Measurements from ENCODE around the gene ADAM8.
"Not testable (repeated sequence)": the region's sequence is repeated elsewhere in the genome, so short reads cannot be mapped to it uniquely, and the experiment has no call there.

Gene ADAM8

DNA sequence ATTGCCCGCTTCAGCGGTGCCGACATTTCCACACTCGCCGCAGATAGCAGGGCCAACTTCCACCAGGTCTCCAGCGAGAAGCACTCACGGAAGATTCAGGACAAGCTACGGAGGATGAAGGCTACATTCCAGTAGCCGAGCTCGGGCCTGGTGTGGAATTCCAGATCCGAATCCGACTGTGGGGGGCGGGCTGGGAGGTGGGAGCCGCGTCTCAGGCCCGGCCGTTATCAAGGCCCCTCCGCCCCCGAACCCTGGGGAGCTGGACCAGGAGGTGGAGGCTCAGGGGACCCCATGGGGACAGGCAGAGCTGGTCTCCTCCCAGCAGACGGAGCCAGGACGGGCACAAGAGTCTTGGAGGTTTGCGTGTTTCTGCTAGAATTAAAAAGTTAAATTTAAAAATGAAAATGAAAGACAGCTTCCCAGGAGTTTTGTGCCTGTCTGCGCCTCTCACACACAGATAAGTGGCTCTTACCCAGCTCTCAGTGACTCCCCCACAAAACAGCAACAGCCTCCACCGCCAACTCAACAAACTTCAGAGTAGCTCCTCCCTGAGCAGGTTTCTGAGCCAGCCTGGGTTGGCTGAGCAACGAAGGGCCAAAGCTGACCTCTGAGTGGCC lies 51.8 kb downstream of the ADAM8 start:
- no peak for TF ChIP-seq ZNF274 (IDR thresholded peaks at IDR 0.05; ENCODE audit: low read depth, low read length)
- H3K4me3 ChIP-seq (ENCODE audit: low read length) = no peak overlapping the region

DNA sequence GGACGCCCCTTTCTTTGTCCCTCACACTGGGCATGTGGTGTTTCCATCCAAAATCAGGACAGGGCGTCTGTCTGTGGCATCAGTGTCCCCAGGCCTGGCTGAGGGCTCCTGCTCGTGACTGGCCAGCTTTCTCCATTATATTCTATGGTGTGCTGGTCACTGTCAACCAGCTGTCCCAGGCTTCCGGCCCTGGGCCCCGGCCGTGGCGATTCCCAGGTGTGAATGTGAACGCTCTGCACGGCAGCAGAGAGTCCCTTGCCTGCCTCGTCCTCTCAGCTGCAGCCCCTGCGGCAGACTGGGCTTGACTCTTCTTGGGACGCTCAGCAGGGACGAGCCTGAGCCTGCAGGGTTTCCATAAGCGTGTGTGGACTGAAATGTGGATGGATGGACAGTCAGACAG lies 52.6 kb downstream of the ADAM8 start:
- TF ChIP-seq ZNF274 (IDR thresholded peaks at IDR 0.05; ENCODE audit: low read depth, low read length) = no peak
- H3K4me3 ChIP-seq (ENCODE audit: low read length) = no peak overlapping the region

DNA sequence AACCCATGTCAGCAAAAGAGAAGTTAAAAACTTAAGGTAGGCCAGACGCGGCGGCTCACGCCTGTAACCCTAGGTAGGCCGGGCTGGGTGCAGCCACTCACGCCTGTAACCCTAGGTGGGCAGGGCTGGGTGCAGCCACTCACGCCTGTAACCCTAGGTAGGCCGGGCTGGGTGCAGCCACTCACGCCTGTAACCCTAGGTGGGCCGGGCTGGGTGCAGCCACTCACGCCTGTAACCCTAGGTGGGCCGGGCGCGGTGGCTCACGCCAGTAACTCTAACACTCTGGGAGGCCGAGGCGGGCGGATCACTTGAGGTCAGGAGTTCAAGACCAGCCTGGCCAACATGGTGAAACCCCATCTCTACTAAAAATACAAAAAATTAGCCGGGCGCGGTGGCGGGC lies 54.9 kb downstream of the ADAM8 start:
- not testable (repeated sequence) for H3K4me3 ChIP-seq (ENCODE audit: low read length)

DNA sequence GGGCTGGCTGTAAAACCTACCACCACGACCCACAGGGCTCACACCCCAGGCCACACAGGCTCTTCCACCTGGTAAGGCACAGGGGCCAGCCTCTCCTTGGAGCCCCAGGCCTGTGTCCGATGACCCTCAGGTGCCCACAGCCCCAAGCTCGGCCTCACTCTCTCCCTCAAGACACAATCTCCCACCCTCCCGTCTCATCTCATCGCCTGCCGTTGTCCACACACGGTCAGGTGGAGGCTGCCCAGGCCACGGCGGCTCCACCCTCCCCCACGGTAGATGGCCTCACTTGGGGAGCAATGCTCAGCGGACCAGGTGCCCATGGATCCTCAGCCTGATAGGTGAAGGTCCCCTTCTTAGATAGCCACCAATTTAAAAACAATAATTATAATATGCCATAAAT lies 55.3 kb downstream of the ADAM8 start:
- no peak for TF ChIP-seq ZNF274 (IDR thresholded peaks at IDR 0.05; ENCODE audit: low read depth, low read length)
- no peak overlapping the region for H3K4me3 ChIP-seq (ENCODE audit: low read length)

DNA sequence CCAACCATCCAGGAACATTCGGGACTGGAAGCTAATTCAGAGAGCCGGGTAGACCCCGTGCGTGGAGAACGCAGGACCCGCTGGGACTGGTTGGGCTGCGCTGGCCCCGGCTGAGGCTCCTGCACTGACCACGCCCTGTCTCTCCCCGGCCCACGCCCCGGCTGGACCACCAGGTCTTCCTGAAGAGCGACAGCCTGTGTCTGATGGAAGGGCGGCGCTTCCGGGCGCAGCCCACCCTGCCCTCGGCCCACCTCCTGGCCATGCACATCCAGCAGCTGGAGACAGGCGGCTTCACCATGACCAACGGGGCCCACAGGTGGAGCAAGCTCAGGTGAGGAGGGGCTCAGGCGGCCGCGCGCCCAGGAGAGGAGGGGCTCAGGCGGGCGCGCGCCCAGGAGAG lies 56.9 kb downstream of the ADAM8 start:
- no peak for TF ChIP-seq ZNF274 (IDR thresholded peaks at IDR 0.05; ENCODE audit: low read depth, low read length)
- no peak overlapping the region for H3K4me3 ChIP-seq (ENCODE audit: low read length)

DNA sequence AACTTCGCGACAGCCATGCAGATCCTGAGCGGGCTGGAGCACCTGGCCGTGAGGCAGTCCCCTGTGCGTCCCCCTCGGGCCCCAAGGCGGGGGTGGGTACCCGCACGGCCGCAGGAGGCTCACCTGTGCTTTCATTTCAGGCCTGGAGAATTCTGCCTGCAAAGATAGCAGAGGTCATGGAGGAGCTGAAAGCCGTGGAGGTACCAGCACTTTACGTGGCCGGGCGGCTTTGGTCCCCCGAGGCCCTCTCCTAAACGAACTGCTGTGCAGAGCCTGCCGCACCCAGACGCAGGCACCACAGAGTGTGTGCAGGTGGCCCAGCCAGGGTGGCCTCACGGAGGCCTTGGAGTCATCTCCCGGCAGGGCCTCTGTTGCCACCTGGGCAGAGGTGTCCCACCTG lies 57.8 kb downstream of the ADAM8 start:
- no peak overlapping the region for H3K4me3 ChIP-seq (ENCODE audit: low read length)
- TF ChIP-seq ZNF274 (IDR thresholded peaks at IDR 0.05; ENCODE audit: low read depth, low read length) = no peak

DNA sequence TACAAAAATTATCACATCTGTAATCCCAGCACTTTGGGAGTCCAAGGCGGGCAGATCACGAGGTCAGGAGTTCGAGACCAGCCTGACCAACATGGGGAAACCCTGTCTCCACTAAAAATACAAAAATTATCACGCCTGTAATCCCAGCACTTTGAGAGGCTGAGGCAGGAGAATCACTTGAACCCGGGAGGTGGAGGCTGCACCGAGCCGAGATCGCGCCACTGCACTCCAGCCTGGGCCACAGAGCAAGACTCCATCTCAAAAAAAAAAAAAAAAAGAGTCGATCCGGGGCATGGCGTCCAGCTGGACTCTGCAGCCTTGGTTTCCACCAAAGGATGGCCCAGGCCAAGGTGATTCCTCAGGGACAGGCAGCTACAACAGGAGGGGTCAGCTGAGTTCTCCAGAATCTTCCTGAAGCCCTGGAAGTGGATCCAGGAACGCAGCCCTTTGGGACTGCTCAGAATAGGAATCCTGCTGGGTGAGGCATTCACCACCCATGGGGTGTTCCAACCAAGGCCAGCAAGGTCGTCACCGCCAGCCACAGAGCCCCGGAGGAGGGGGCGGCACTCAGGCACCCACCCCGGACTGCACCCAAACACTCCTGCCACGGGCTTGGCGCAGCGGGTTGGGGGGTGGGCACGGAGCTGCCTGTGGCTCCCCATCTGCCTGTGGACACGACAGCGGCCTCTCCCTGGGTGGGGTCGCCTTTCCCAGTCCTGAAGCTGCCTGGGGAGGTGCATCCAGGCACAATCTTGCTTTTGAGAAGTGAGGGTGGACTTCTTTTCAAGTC lies 58.7 kb downstream of the ADAM8 start:
- no peak for TF ChIP-seq ZNF274 (IDR thresholded peaks at IDR 0.05; ENCODE audit: low read depth, low read length)

DNA sequence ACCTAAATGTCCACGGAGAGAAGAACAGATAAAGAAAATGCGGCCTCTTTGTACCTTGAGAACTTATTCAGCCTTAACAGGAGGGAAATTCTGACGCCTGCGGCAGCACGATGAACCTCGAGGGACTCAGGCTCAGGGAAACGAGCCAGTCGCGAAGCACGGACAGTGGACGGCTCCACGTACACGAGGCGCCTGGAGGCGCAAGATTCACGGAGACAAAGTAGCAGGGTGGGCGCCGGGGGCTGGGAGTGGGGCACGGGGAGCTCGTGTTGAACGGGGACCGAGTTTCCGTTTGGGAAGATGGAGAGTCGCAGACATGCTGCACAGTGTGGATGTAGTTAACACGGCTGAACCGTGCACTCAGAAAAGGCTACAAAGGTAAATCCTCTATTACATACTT lies 59.9 kb downstream of the ADAM8 start:
- no peak overlapping the region for H3K4me3 ChIP-seq (ENCODE audit: low read length)
- TF ChIP-seq ZNF274 (IDR thresholded peaks at IDR 0.05; ENCODE audit: low read depth, low read length) = no peak

More for the DNA sequence above, 58.7 kb downstream of the ADAM8 start:
- H3K4me3 ChIP-seq (ENCODE audit: low read length) = no peak overlapping the region

DNA sequence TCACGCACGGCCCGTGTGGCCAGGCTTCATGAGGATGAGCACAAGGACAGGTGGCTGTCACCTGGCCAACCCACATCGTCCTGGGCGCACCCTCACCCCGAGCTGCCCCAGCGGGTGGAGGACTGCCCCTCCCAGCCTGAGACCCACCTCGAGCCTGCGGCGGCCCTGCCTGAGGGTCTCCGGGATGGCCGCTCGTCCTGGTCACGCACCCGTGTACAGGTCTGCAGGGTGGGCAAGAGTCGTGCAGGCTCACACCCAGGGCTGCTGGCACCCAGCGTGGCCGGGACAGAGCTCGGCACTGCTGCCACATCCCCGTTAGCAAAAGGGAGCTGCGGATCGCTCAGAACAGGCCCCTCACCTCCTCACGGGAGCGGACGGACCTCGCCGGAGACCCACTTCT lies 61.1 kb downstream of the ADAM8 start:
- H3K4me3 ChIP-seq (ENCODE audit: low read length) = no peak overlapping the region
- TF ChIP-seq ZNF274 (IDR thresholded peaks at IDR 0.05; ENCODE audit: low read depth, low read length) = no peak

DNA sequence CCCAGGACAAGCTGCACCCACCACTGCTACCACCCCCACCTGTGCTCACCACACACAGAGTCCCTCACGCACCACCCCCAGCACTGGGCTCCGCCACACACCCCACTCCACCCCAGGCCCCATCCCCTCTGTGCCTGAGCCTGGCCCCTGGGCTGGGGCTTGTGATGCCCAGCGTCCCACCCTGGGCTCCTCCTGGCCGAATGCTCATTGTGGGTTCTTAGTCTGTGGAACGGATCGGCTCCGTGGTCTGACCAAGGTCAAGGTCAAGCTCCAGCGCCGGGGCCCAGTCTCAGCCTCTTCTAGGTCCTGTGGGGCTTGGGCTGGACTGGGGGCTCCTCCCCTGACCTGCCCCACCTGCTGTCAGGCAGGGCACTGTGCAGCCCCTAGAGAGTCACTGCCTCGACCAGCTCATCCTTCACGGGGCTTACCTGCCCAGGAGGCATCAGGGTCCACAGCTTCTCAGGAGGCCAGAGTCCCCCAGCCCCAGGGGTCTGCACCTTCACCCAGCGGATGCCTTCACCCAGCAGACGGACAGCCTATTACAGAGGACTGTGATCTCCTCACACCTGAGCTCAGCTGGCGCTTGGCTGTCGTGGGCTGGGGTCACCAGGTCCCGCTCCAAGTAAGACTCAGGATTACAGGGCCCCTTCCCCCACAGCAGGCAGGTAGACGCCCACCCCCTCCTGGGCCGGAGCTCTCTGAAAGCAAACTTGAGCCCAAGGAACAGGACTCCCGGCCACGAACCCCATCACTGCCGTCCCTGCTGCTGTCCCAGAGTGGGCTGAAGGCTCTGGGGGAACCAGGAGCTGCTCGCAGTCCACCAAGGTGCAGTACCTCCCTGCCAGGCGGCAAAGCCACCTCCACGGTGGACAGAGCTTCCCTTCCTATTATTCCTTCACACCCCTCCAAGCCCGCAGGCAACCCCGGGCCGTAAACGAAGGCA lies 61.9 kb downstream of the ADAM8 start:
- H3K4me3 ChIP-seq (ENCODE audit: low read length) = no peak overlapping the region
- no peak for TF ChIP-seq ZNF274 (IDR thresholded peaks at IDR 0.05; ENCODE audit: low read depth, low read length)

DNA sequence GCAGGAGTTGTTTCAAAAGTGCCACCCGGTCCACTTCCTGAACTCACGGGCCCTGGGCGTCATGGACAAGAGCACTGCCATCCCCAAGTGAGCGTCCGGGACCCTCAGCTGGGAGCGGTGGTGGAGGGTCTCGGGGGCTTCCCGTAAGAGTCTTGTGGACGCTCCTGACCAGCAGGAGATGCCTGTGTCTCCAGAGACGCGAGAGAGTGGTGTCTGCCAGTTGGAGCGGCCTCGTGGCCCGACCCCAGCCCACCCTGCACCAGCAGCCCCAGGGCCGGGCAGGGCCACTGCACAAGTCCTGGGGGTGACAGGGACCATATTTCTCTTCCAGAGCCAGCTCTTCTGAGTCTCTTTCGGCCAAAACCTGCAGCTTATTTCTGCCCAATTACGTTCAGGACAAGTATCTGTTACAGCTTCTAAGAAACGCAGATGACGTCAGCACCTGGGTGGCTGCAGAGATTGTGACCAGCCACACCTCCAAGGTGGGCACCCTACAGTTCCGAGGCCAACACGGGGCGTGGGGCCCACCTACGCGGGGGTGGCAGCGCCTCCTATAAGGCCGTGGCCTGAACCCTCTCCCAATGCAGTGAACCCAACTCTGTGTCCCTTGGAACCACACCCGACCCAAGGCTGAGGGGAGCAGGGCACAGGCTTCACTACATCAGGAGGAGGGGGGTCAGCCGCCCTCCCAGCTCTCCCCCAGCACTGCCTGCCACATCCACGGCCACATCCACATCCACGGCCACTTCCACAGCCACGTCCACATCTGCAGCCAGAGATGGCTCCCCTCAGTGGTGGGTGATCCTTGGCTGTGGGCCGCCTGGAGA lies 62.8 kb downstream of the ADAM8 start:
- no peak for TF ChIP-seq ZNF274 (IDR thresholded peaks at IDR 0.05; ENCODE audit: low read depth, low read length)
- no peak overlapping the region for H3K4me3 ChIP-seq (ENCODE audit: low read length)

DNA sequence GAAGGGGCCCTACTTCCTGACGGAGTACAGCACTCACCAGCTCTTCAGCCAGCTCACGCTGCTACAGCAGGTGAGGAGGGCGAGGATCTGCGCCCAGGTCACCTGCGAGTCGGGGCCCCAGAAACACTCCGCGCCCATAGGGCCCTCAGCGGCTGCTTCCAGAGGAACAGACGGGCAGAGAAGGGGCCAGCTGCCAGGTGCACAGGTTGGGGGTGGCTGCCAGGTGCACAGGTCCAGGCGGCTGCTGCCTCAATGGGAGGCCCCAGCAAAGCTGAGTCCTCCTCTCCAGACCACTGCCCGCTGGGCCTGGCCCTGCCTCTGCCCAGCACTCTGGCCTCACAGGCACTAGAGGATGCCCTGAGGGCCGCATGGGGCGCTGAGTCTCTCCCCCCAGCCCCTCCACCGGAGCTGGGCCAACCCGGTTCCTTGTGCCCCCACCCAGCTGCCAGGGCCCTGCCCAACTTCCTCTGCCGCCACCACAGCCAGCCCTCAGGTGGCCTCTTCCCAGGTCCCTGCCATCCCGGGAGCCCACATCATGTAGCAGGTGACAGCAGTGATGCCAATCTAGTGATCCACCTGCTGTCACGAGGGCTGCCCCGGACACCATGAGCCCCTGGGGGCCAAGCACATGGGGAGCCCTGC lies 63.7 kb downstream of the ADAM8 start:
- TF ChIP-seq ZNF274 (IDR thresholded peaks at IDR 0.05; ENCODE audit: low read depth, low read length) = no peak
- H3K4me3 ChIP-seq (ENCODE audit: low read length) = no peak overlapping the region
